Sigmoid colon (tissue), 7 donors: ENCODE measurements around the gene APOL3. TPM values are rescaled to one million over a fixed set of nuclear protein-coding genes. Genes with fewer than 3 reads are reported as not detected.

ENCODE experiments used
- DNase-seq: peaks from one replicate; pipeline ENCODE4 v3.0.0-alpha.2; 2019
- H3K27ac ChIP-seq, 4 donors: fragments of 200-600 bp; sonication (generic); one replicate each; pipeline ENCODE4 v1.5.1; 2016 to 2019; ENCODE audit warnings: mild to moderate bottlenecking in 1 of 4
- H3K27me3 ChIP-seq, 3 donors: fragments of 200-600 bp; sonication (generic); one replicate each; pipeline ENCODE4 v1.5.1; 2019; ENCODE audit warnings: mild to moderate bottlenecking in 1 of 3
- H3K36me3 ChIP-seq, 4 donors: fragments of 200-600 bp; sonication (generic); one replicate each; pipeline ENCODE4 v1.5.1; 2016 to 2019
- H3K4me1 ChIP-seq, 4 donors: fragments of 200-600 bp; sonication (generic); one replicate each; pipeline ENCODE4 v1.5.1; 2017 to 2019
- H3K4me3 ChIP-seq, 4 donors: fragments of 200-600 bp; sonication (generic); one replicate each; pipeline ENCODE4 v1.5.1; 2017 to 2019; ENCODE audit warnings: mild to moderate bottlenecking in 2 of 4, moderate library complexity in 1 of 4
- H3K9me3 ChIP-seq, 4 donors: fragments of 200-600 bp in 3 of 4; sonication (generic) in 3 of 4; one replicate each; pipeline versions ENCODE4 v1.5.1 to v1.6.1; 2013 to 2019
- CTCF ChIP-seq, 4 experiments: fragments of 450-650 bp in 3 of 4; fragments of 200-600 bp in 1 of 4; IDR thresholded peaks; one replicate each; pipeline ENCODE4 v1.5.1; 2016 to 2019; ENCODE audit warnings: antibody characterized with exemption in 4 of 4, mild to moderate bottlenecking in 3 of 4, moderate library complexity in 2 of 4
- EP300 ChIP-seq, 4 donors: sonication (generic); formaldehyde crosslinking; IDR thresholded peaks; one replicate each; pipeline ENCODE4 v1.6.1; 2017; ENCODE audit warnings: antibody characterized with exemption in 4 of 4
- POLR2A ChIP-seq, 2 donors: fragments of 450-650 bp; IDR thresholded peaks; one replicate each; pipeline ENCODE4 v1.6.1; 2016; ENCODE audit warnings: antibody characterized with exemption in 2 of 2, mild to moderate bottlenecking in 2 of 2, moderate library complexity in 2 of 2
- POLR2AphosphoS5 ChIP-seq, 4 donors: sonication (generic); formaldehyde crosslinking; IDR thresholded peaks; one replicate each; pipeline ENCODE4 v1.6.1; 2017; ENCODE audit warnings: antibody characterized with exemption in 4 of 4
- WGBS, 2 donors: extraction: QIAGEN DNeasy Blood & Tissue Kit; methylation state at CpG; one replicate each; pipeline ENCODE4 v1.1.7; 2013; 5-methylcytosine and 5-hydroxymethylcytosine counted together
- intact Hi-C: fragments of 100-400 bp; cut with DNase I; formaldehyde crosslinking; loops from one replicate; pipeline ENCODE4 v1.15.1; 2023
- polyA plus RNA-seq, 3 donors: library from polyadenylated mRNA; stranded (reverse); fragments of 200-250 nt; gene quantifications; one replicate each; pipeline ENCODE4 v1.2.3, GENCODE V29; 2013
- total RNA-seq, 4 donors: library from RNA; depleted of rRNA; stranded (reverse); fragments of >200 nt; gene quantifications; one replicate each; pipeline ENCODE4 v1.1.0, GENCODE V29; 2016
- donor health status: healthy with polysubstance abuse.
- donor health status: Bipolar disorder and iron deficiency.
- donor health status: healthy.

Gene APOL3
- total and polyA plus RNA-seq, 7 donors = 7.4 to 48.9 (median 27.4) TPM

DNA sequence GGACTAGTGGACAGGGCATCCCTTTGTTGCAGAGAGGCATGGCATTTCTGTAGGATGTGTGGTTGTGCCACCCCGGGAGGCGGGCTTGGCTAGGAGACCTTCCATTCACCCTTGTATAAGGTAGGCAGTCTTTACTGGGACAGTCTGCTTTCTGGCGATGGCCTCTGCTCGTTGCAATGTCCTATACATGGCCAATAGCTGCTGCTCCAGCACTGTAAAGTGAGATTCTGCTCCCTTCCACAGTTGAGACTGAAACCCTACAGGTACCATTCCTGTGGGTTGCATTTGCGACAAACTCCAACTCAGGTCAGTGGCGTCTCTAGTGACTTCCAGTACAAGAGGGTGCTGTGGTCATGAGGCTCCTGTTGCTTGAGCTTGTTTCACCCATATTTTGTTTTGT lies 20.4 kb upstream of the APOL3 start:
- intact Hi-C loops = loop anchor here (1.0 kb wide), 1 partner anchor 37 kb away; no protein-coding TSS in a partner anchor
- H3K27ac ChIP-seq = no peak overlapping the region
- no peak for DNase-seq
- H3K36me3 ChIP-seq = no peaks in the 10 kb centered on the region
- H3K4me3 ChIP-seq = no peak overlapping the region
- no peak for TF ChIP-seq CTCF (IDR thresholded peaks at IDR 0.05)
- TF ChIP-seq POLR2AphosphoS5 (IDR thresholded peaks at IDR 0.05) = no peak
- TF ChIP-seq EP300 (IDR thresholded peaks at IDR 0.05) = no peak
- TF ChIP-seq POLR2A (IDR thresholded peaks at IDR 0.05) = no peak
- peaks cover 0 to 8% (median 0%) of the 10 kb centered on the region in 4 donors for H3K4me1 ChIP-seq
- no peaks in the 10 kb centered on the region for H3K9me3 ChIP-seq
- WGBS, 2 donors = 84 to 89% methylated on average over 6 of the region's 6 CpGs
- H3K27me3 ChIP-seq = no peaks in the 10 kb centered on the region

GRCh38 chr22:36180038-36180880 lies 19.7 kb upstream of the APOL3 start:
- no peak overlapping the region for H3K27ac ChIP-seq
- no peaks in the 10 kb centered on the region for H3K36me3 ChIP-seq
- TF ChIP-seq EP300 (IDR thresholded peaks at IDR 0.05) = no peak
- no peak for TF ChIP-seq POLR2A (IDR thresholded peaks at IDR 0.05)
- TF ChIP-seq CTCF (IDR thresholded peaks at IDR 0.05) = peak; percentile 69 to 91 (median 83)
- no peaks in the 10 kb centered on the region for H3K9me3 ChIP-seq
- no peak overlapping the region for H3K4me3 ChIP-seq
- intact Hi-C loops = loop anchor here (1.0 kb wide), 1 partner anchor 36 kb away; no protein-coding TSS in a partner anchor
- DNase-seq = peak; percentile 93
- H3K27me3 ChIP-seq = no peaks in the 10 kb centered on the region
- H3K4me1 ChIP-seq = peaks cover 0 to 8% (median 0%) of the 10 kb centered on the region in 4 donors
- WGBS, 2 donors = 50 to 58% methylated on average over 22 of the region's 22 CpGs

- intact Hi-C loops = no loop called here
- Histone ChIP-seq H3K27ac (no peak overlapping the region), H3K27me3 (no peaks in the 10 kb centered on the region), H3K4me1 (peaks cover 0 to 3% (median 0%) of the 10 kb centered on the region in 4 donors), H3K4me3 (no peak overlapping the region), H3K9me3 (no peaks in the 10 kb centered on the region), H3K36me3 (no peaks in the 10 kb centered on the region)
- WGBS, 2 donors = 85 to 87% methylated on average over 3 of the region's 3 CpGs
- no peak for DNase-seq
- TF ChIP-seq POLR2A (IDR thresholded peaks at IDR 0.05) (no peak), CTCF (IDR thresholded peaks at IDR 0.05) (no peak), EP300 (IDR thresholded peaks at IDR 0.05) (no peak), POLR2AphosphoS5 (IDR thresholded peaks at IDR 0.05) (no peak)
These were observed 16.6 kb upstream of the APOL3 start for GRCh38 chr22:36177160-36177559.

- Histone ChIP-seq H3K4me1 (peaks cover 0 to 3% (median 0%) of the 10 kb centered on the region in 4 donors), H3K27ac (no peak overlapping the region), H3K9me3 (no peaks in the 10 kb centered on the region), H3K36me3 (no peaks in the 10 kb centered on the region), H3K27me3 (no peaks in the 10 kb centered on the region), H3K4me3 (no peak overlapping the region)
- 32 to 38% methylated on average over 1 of the region's 1 CpG for WGBS, 2 donors
- DNase-seq = no peak
- no peak for TF ChIP-seq POLR2AphosphoS5 (IDR thresholded peaks at IDR 0.05)
- TF ChIP-seq EP300 (IDR thresholded peaks at IDR 0.05) = no peak
- no peak for TF ChIP-seq POLR2A (IDR thresholded peaks at IDR 0.05)
- no peak for TF ChIP-seq CTCF (IDR thresholded peaks at IDR 0.05)
- intact Hi-C loops = no loop called here
These were observed 15.3 kb upstream of the APOL3 start for GRCh38 chr22:36175892-36176291.
